GM23338 (cell line): ENCODE data around the gene TXNDC16. TPM values are rescaled to one million over a fixed set of nuclear protein-coding genes. Genes with fewer than 3 reads are reported as not detected.

ENCODE experiments used
- ATAC-seq: fragments of 200-7000 bp; cut with Tn5 transposase; 3 replicates; pipeline ENCODE4 v1.9.1; 2020
- DNase-seq: peaks from one replicate; pipeline ENCODE4 v3.0.0-alpha.2; 2015; ENCODE audit warnings: low spot score
- H2AFZ ChIP-seq: fragments of 200-600 bp; sonication (generic); 2 replicates; pipeline ENCODE4 v1.8.0; 2016; ENCODE audit warnings: antibody characterized with exemption, mild to moderate bottlenecking, moderate library complexity
- H3F3A ChIP-seq: fragments of 200-600 bp; sonication (generic); replicated peaks from 2 replicates; pipeline ENCODE4 v1.8.0; 2017; ENCODE audit warnings: antibody characterized with exemption, mixed run types, low read depth
- H3K27ac ChIP-seq: fragments of 200-600 bp; sonication (generic); 2 replicates; pipeline ENCODE4 v1.6.1; 2016; ENCODE audit warnings: low read depth
- H3K27me3 ChIP-seq: fragments of 200-600 bp; sonication (generic); 2 replicates; pipeline ENCODE4 v1.8.0; 2016; ENCODE audit warnings: mild to moderate bottlenecking, mixed run types, moderate library complexity; ENCODE audit not compliant: insufficient read depth
- H3K36me3 ChIP-seq: fragments of 200-600 bp; sonication (generic); 2 replicates; pipeline ENCODE4 v1.8.0; 2016; ENCODE audit warnings: mild to moderate bottlenecking; ENCODE audit not compliant: insufficient read depth
- H3K4me1 ChIP-seq: fragments of 200-600 bp; sonication (generic); 2 replicates; pipeline ENCODE4 v1.8.0; 2016; ENCODE audit warnings: mild to moderate bottlenecking, moderate library complexity; ENCODE audit not compliant: insufficient read depth
- H3K4me2 ChIP-seq: fragments of 200-600 bp; sonication (generic); 2 replicates; pipeline ENCODE4 v1.7.1; 2017; ENCODE audit warnings: mixed run types
- H3K4me3 ChIP-seq: fragments of 200-600 bp; sonication (generic); 2 replicates; pipeline ENCODE4 v1.6.1; 2016; ENCODE audit warnings: mixed run types
- H3K79me2 ChIP-seq: fragments of 200-600 bp; sonication (generic); replicated peaks from 2 replicates; pipeline ENCODE4 v1.8.0; 2017; ENCODE audit warnings: mild to moderate bottlenecking; ENCODE audit not compliant: insufficient read depth
- H3K9me2 ChIP-seq: fragments of 200-600 bp; sonication (generic); 2 replicates; pipeline ENCODE4 v1.8.0; 2017; ENCODE audit not compliant: insufficient read depth
- H4K20me1 ChIP-seq: fragments of 200-600 bp; sonication (generic); replicated peaks from 2 replicates; pipeline ENCODE4 v1.8.0; 2017; ENCODE audit warnings: mild to moderate bottlenecking; ENCODE audit not compliant: insufficient read depth
- H3K27ac Mint-ChIP-seq: 2 replicates; pipeline ENCODE4 v1.8.0; 2020; ENCODE audit warnings: inconsistent platforms, mild to moderate bottlenecking, moderate library complexity, mixed read lengths
- H3K27me3 Mint-ChIP-seq: 3 replicates; pipeline ENCODE4 v1.8.0; 2022; ENCODE audit warnings: low read depth, mild to moderate bottlenecking, moderate library complexity, mixed read lengths, inconsistent platforms; ENCODE audit not compliant: insufficient read depth, poor library complexity
- H3K36me3 Mint-ChIP-seq: 3 replicates; pipeline ENCODE4 v1.8.0; 2021; ENCODE audit warnings: low read depth, mild to moderate bottlenecking, inconsistent platforms, moderate library complexity, mixed read lengths
- H3K4me1 Mint-ChIP-seq: 3 replicates; pipeline ENCODE4 v1.8.0; 2020; ENCODE audit warnings: mild to moderate bottlenecking, inconsistent platforms, mixed read lengths
- H3K4me3 Mint-ChIP-seq: 3 replicates; pipeline ENCODE4 v1.8.0; 2021; ENCODE audit warnings: moderate library complexity, mild to moderate bottlenecking, inconsistent platforms, mixed read lengths
- H3K9me3 Mint-ChIP-seq: 3 replicates; pipeline ENCODE4 v1.8.0; 2020; ENCODE audit warnings: moderate library complexity, mild to moderate bottlenecking, inconsistent platforms, mixed read lengths
- CREB1 ChIP-seq: fragments of 250-450 bp; sonication (Bioruptor Pico); IDR thresholded peaks from 2 replicates; pipeline ENCODE4 v1.5.0; 2020; ENCODE audit warnings: low read depth, mild to moderate bottlenecking, moderate library complexity
- ETS1 ChIP-seq: IDR thresholded peaks from 2 replicates; pipeline ENCODE4 v1.6.1; 2016; ENCODE audit warnings: antibody characterized with exemption
- EZH2 ChIP-seq: fragments of 200-600 bp; sonication (generic); IDR thresholded peaks from one replicate; pipeline ENCODE4 v1.8.0; 2017; ENCODE audit warnings: antibody characterized with exemption, mild to moderate bottlenecking, low read depth; ENCODE audit not compliant: unreplicated experiment
- EZH2phosphoT487 ChIP-seq: fragments of 200-600 bp; sonication (generic); IDR thresholded peaks from one replicate; pipeline ENCODE4 v1.8.1; 2018; ENCODE audit warnings: antibody characterized with exemption; ENCODE audit not compliant: unreplicated experiment
- JUNB ChIP-seq: IDR thresholded peaks from one replicate; pipeline ENCODE4 v1.6.1; 2016; ENCODE audit warnings: antibody characterized with exemption; ENCODE audit not compliant: unreplicated experiment
- NANOG ChIP-seq: IDR thresholded peaks from 2 replicates; pipeline ENCODE4 v1.6.1; 2016; ENCODE audit warnings: antibody characterized with exemption, borderline replicate concordance
- POLR2AphosphoS5 ChIP-seq: IDR thresholded peaks from 2 replicates; pipeline ENCODE4 v1.6.1; 2016; ENCODE audit warnings: antibody characterized with exemption, low read depth
- STAT1 ChIP-seq: IDR thresholded peaks from one replicate; pipeline ENCODE4 v1.6.1; 2016; ENCODE audit warnings: antibody characterized with exemption; ENCODE audit not compliant: unreplicated experiment
- ZNF114 ChIP-seq: fragments of 250-450 bp; sonication (Bioruptor Pico); IDR thresholded peaks from 2 replicates; pipeline ENCODE4 v1.5.0; 2020; ENCODE audit warnings: mild to moderate bottlenecking, moderate library complexity
- ZNF331 ChIP-seq: fragments of 250-450 bp; sonication (Bioruptor Pico); IDR thresholded peaks from 2 replicates; pipeline ENCODE4 v1.5.0; 2020; ENCODE audit warnings: low read depth, mild to moderate bottlenecking, moderate library complexity
- ZNF462 ChIP-seq: fragments of 250-450 bp; sonication (Bioruptor Pico); IDR thresholded peaks from 2 replicates; pipeline ENCODE4 v1.5.0; 2020; ENCODE audit warnings: mild to moderate bottlenecking, moderate library complexity
- polyA plus RNA-seq: library from polyadenylated mRNA; unstranded; fragments of >200 nt; fragmentation: Nextera tagmentation; extraction: Ambion mirVana; gene quantifications from 2 replicates; pipeline ENCODE4 v1.2.1, GENCODE V29; 2016
- total RNA-seq: library from RNA; depleted of rRNA; stranded (reverse); fragments of >200 nt; shearing (Covaris generic); gene quantifications from 2 replicates; pipeline ENCODE4 v1.2.3, GENCODE V29; 2014
- TF ChIP-seq, protein P1 (sequence below): IDR thresholded peaks from one replicate; pipeline ENCODE4 v1.6.1; 2018; ENCODE audit warnings: antibody characterized with exemption; ENCODE audit not compliant: unreplicated experiment
- TF ChIP-seq, protein P2 (sequence below), 2 experiments: fragments of 200-600 bp in 1 of 2; sonication (generic) in 1 of 2; conservative IDR thresholded peaks; 2 replicates each; pipeline versions ENCODE4 v1.5.1 to v1.6.1; 2016 to 2017; ENCODE audit warnings: antibody characterized with exemption in 2 of 2, low read depth in 2 of 2, mild to moderate bottlenecking in 2 of 2, moderate library complexity in 1 of 2

The TXNDC16 gene
- total and polyA plus RNA-seq, 2 experiments from 2014 or later = 13.6 to 14.0 TPM

- Histone ChIP-seq H3K27me3 (no peaks in the 10 kb centered on the region), H3K27ac (no peak overlapping the region), H4K20me1 (no peaks in the 10 kb centered on the region), H3K36me3 (no peaks in the 10 kb centered on the region), H3K4me1 (no peaks in the 10 kb centered on the region), H3F3A (no peaks in the 10 kb centered on the region), H3K9me2 (no peaks in the 10 kb centered on the region), H3K79me2 (no peaks in the 10 kb centered on the region), H2AFZ (no peak overlapping the region), H3K4me2 (no peak overlapping the region), H3K4me3 (no peak overlapping the region)
- no peak for ATAC-seq
- no peak for DNase-seq
- H3K4me3 Mint-ChIP-seq = no peak overlapping the region
- no peaks in the 10 kb centered on the region for H3K4me1 Mint-ChIP-seq
- H3K36me3 Mint-ChIP-seq = no peaks in the 10 kb centered on the region
- TF ChIP-seq ZNF462 (no peak), POLR2AphosphoS5 (no peak), STAT1 (no peak), ZNF331 (CRISPR knock-in tag) (no peak), EZH2 (no peak), EZH2phosphoT487 (no peak), JUNB (no peak), CREB1 (CRISPR knock-in tag) (no peak), ETS1 (no peak), ZNF114 (CRISPR knock-in tag) (no peak), NANOG (no peak)
- TF ChIP-seq, protein P1, sequence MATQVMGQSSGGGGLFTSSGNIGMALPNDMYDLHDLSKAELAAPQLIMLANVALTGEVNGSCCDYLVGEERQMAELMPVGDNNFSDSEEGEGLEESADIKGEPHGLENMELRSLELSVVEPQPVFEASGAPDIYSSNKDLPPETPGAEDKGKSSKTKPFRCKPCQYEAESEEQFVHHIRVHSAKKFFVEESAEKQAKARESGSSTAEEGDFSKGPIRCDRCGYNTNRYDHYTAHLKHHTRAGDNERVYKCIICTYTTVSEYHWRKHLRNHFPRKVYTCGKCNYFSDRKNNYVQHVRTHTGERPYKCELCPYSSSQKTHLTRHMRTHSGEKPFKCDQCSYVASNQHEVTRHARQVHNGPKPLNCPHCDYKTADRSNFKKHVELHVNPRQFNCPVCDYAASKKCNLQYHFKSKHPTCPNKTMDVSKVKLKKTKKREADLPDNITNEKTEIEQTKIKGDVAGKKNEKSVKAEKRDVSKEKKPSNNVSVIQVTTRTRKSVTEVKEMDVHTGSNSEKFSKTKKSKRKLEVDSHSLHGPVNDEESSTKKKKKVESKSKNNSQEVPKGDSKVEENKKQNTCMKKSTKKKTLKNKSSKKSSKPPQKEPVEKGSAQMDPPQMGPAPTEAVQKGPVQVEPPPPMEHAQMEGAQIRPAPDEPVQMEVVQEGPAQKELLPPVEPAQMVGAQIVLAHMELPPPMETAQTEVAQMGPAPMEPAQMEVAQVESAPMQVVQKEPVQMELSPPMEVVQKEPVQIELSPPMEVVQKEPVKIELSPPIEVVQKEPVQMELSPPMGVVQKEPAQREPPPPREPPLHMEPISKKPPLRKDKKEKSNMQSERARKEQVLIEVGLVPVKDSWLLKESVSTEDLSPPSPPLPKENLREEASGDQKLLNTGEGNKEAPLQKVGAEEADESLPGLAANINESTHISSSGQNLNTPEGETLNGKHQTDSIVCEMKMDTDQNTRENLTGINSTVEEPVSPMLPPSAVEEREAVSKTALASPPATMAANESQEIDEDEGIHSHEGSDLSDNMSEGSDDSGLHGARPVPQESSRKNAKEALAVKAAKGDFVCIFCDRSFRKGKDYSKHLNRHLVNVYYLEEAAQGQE = no peak
- TF ChIP-seq, protein P2, sequence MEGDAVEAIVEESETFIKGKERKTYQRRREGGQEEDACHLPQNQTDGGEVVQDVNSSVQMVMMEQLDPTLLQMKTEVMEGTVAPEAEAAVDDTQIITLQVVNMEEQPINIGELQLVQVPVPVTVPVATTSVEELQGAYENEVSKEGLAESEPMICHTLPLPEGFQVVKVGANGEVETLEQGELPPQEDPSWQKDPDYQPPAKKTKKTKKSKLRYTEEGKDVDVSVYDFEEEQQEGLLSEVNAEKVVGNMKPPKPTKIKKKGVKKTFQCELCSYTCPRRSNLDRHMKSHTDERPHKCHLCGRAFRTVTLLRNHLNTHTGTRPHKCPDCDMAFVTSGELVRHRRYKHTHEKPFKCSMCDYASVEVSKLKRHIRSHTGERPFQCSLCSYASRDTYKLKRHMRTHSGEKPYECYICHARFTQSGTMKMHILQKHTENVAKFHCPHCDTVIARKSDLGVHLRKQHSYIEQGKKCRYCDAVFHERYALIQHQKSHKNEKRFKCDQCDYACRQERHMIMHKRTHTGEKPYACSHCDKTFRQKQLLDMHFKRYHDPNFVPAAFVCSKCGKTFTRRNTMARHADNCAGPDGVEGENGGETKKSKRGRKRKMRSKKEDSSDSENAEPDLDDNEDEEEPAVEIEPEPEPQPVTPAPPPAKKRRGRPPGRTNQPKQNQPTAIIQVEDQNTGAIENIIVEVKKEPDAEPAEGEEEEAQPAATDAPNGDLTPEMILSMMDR (conservative IDR thresholded peaks at IDR 0.05; ENCODE audit: low read depth in 2 of 2) = no peak
- H3K9me3 Mint-ChIP-seq = no peaks in the 10 kb centered on the region
- no peak overlapping the region for H3K27ac Mint-ChIP-seq
- no peaks in the 10 kb centered on the region for H3K27me3 Mint-ChIP-seq
Measured at GRCh38 chr14:52583544-52583943, 31.2 kb upstream of the TXNDC16 start.
